Measurements from ENCODE around the gene HSD3B7.

HSD3B7 gene

GRCh38 chr16:31020536-31020935 lies 35.5 kb downstream of the HSD3B7 start:
- H4K20me1 ChIP-seq (ENCODE audit: insufficient read depth, low read length) = no peaks in the 10 kb centered on the region
- H3K4me3 ChIP-seq (ENCODE audit: low read length) = no peak overlapping the region
- TF ChIP-seq EZH2 (optimal IDR thresholded peaks at IDR 0.05; ENCODE audit: low read depth, low read length) (no peak), EZH2phosphoT487 (IDR thresholded peaks at IDR 0.05; ENCODE audit: low read length) (no peak), CTCF (IDR thresholded peaks at IDR 0.05; ENCODE audit: low read length) (no peak)
- no peak for DNase-seq
- H3K4me1 ChIP-seq (ENCODE audit: low read length) = peaks cover 5% of the 10 kb centered on the region; the same call in 1 of the 2 replicates
- H3K9me2 ChIP-seq (replicated peaks; ENCODE audit: insufficient read depth, low read length) = no peaks in the 10 kb centered on the region
- no peaks in the 10 kb centered on the region for H3K36me3 ChIP-seq (replicated peaks; ENCODE audit: insufficient read depth, low read length)
- H3K79me2 ChIP-seq (ENCODE audit: low read length) = no peaks in the 10 kb centered on the region
- H3K27ac ChIP-seq (ENCODE audit: low read length) = no peak overlapping the region
- H2AFZ ChIP-seq (ENCODE audit: low read length) = no peak overlapping the region
- H3K9me3 ChIP-seq (replicated peaks; ENCODE audit: insufficient read depth, low read length) = no peaks in the 10 kb centered on the region
- no peaks in the 10 kb centered on the region for H3F3A ChIP-seq (ENCODE audit: insufficient read depth, low read length)
- no peak overlapping the region for H3K9ac ChIP-seq (ENCODE audit: low read length)
- no peaks in the 10 kb centered on the region; the same call in 1 of the 2 replicates for H3K27me3 ChIP-seq (replicated peaks; ENCODE audit: insufficient read depth, low read length)
- no peak overlapping the region for H3K4me2 ChIP-seq (ENCODE audit: low read depth, low read length)

GRCh38 chr16:31022544-31023251 lies 37.7 kb downstream of the HSD3B7 start:
- H3K36me3 ChIP-seq (replicated peaks; ENCODE audit: insufficient read depth, low read length) = no peaks in the 10 kb centered on the region
- no peaks in the 10 kb centered on the region for H3K9me2 ChIP-seq (replicated peaks; ENCODE audit: insufficient read depth, low read length)
- H3K4me1 ChIP-seq (ENCODE audit: low read length) = peaks cover 5% of the 10 kb centered on the region; the same call in 1 of the 2 replicates
- no peak overlapping the region for H3K4me3 ChIP-seq (ENCODE audit: low read length)
- no peak for DNase-seq
- no peak overlapping the region for H3K27ac ChIP-seq (ENCODE audit: low read length)
- no peaks in the 10 kb centered on the region for H3K79me2 ChIP-seq (ENCODE audit: low read length)
- H2AFZ ChIP-seq (ENCODE audit: low read length) = no peak overlapping the region
- no peaks in the 10 kb centered on the region for H3K27me3 ChIP-seq (replicated peaks; ENCODE audit: insufficient read depth, low read length)
- TF ChIP-seq EZH2 (optimal IDR thresholded peaks at IDR 0.05; ENCODE audit: low read depth, low read length) = no peak
- no peak for TF ChIP-seq EZH2phosphoT487 (IDR thresholded peaks at IDR 0.05; ENCODE audit: low read length)
- TF ChIP-seq CTCF (IDR thresholded peaks at IDR 0.05; ENCODE audit: low read length) = no peak
- no peaks in the 10 kb centered on the region for H3F3A ChIP-seq (ENCODE audit: insufficient read depth, low read length)
- no peak overlapping the region for H3K4me2 ChIP-seq (ENCODE audit: low read depth, low read length)
- H3K9me3 ChIP-seq (replicated peaks; ENCODE audit: insufficient read depth, low read length) = no peaks in the 10 kb centered on the region
- no peak overlapping the region for H3K9ac ChIP-seq (ENCODE audit: low read length)
- no peaks in the 10 kb centered on the region for H4K20me1 ChIP-seq (ENCODE audit: insufficient read depth, low read length)

- Histone ChIP-seq H3K27me3 (replicated peaks; ENCODE audit: insufficient read depth, low read length) (no peaks in the 10 kb centered on the region), H3K9me3 (replicated peaks; ENCODE audit: insufficient read depth, low read length) (no peaks in the 10 kb centered on the region), H3K9ac (ENCODE audit: low read length) (no peak overlapping the region), H3K27ac (ENCODE audit: low read length) (no peak overlapping the region), H2AFZ (ENCODE audit: low read length) (no peak overlapping the region), H3K36me3 (replicated peaks; ENCODE audit: insufficient read depth, low read length) (no peaks in the 10 kb centered on the region), H3F3A (ENCODE audit: insufficient read depth, low read length) (no peaks in the 10 kb centered on the region), H3K4me1 (ENCODE audit: low read length) (peaks cover 5% of the 10 kb centered on the region; the same call in 1 of the 2 replicates), H3K4me2 (ENCODE audit: low read depth, low read length) (no peak overlapping the region), H3K4me3 (ENCODE audit: low read length) (no peak overlapping the region), H3K79me2 (ENCODE audit: low read length) (no peaks in the 10 kb centered on the region), H3K9me2 (replicated peaks; ENCODE audit: insufficient read depth, low read length) (no peaks in the 10 kb centered on the region), H4K20me1 (ENCODE audit: insufficient read depth, low read length) (no peaks in the 10 kb centered on the region)
- TF ChIP-seq EZH2phosphoT487 (IDR thresholded peaks at IDR 0.05; ENCODE audit: low read length) = no peak
- no peak for TF ChIP-seq CTCF (IDR thresholded peaks at IDR 0.05; ENCODE audit: low read length)
- TF ChIP-seq EZH2 (optimal IDR thresholded peaks at IDR 0.05; ENCODE audit: low read depth, low read length) = no peak
- DNase-seq = no peak
These were observed 38.2 kb downstream of the HSD3B7 start for GRCh38 chr16:31023252-31023602.

All from MM.1S (cell line).